WTC11 (cell line): ENCODE data around the gene CDK6. TPM values are rescaled to one million over a fixed set of nuclear protein-coding genes. Genes with fewer than 3 reads are reported as not detected.

Experiments
- ATAC-seq: fragments of 200-7000 bp; cut with Tn5 transposase; 2 replicates; pipeline ENCODE4 v1.10.0; 2021; ENCODE audit warnings: mild to moderate bottlenecking, moderate library complexity
- CTCF ChIA-PET: fragments of 300-600 bp; sonication (Branson Sonifier 250); formaldehyde crosslinking; loops from one replicate; lab custom pipeline; 2021; ENCODE audit warnings: antibody characterized with exemption; lab: Charles Lee
- POLR2A ChIA-PET: fragments of 350-600 bp; sonication (Branson Sonifier 250); formaldehyde crosslinking; loops from one replicate; lab custom pipeline; 2021; ENCODE audit warnings: antibody characterized with exemption; lab: Charles Lee
- DNase-seq: peaks from one replicate; pipeline ENCODE4 v3.0.0; 2021; ENCODE audit warnings: low spot score
- H3K27ac Mint-ChIP-seq: 2 replicates; pipeline ENCODE4 v1.8.0; 2021; ENCODE audit warnings: mixed read lengths
- H3K27me3 Mint-ChIP-seq: 2 replicates; pipeline ENCODE4 v1.8.0; 2021; ENCODE audit warnings: low read depth, mild to moderate bottlenecking, moderate library complexity, mixed read lengths
- H3K36me3 Mint-ChIP-seq: 2 replicates; pipeline ENCODE4 v1.8.0; 2021; ENCODE audit warnings: mixed read lengths
- H3K4me1 Mint-ChIP-seq: 2 replicates; pipeline ENCODE4 v1.8.0; 2022; ENCODE audit warnings: mixed read lengths
- H3K4me3 Mint-ChIP-seq: 2 replicates; pipeline ENCODE4 v1.8.0; 2021; ENCODE audit warnings: mild to moderate bottlenecking, moderate library complexity, mixed read lengths
- H3K9me3 Mint-ChIP-seq: 2 replicates; pipeline ENCODE4 v1.8.0; 2021; ENCODE audit warnings: mixed read lengths
- AFF4 ChIP-seq: sonication (generic); formaldehyde crosslinking; IDR thresholded peaks from 2 replicates; pipeline ENCODE4 v1.8.1; 2023; ENCODE audit warnings: mild to moderate bottlenecking, missing genetic modification reagents, borderline replicate concordance
- ATF2 ChIP-seq: sonication (generic); formaldehyde crosslinking; IDR thresholded peaks from 2 replicates; pipeline ENCODE4 v1.8.1; 2022; ENCODE audit warnings: low read depth, missing genetic modification reagents, borderline replicate concordance
- ATF6 ChIP-seq: sonication (generic); formaldehyde crosslinking; IDR thresholded peaks from 2 replicates; pipeline ENCODE4 v1.8.1; 2023; ENCODE audit warnings: mild to moderate bottlenecking, missing genetic modification reagents
- EMX1 ChIP-seq: fragments of 250-450 bp; sonication (Bioruptor Pico); IDR thresholded peaks from 2 replicates; pipeline ENCODE4 v1.8.0; 2021; ENCODE audit warnings: mild to moderate bottlenecking
- FOXP4 ChIP-seq: sonication (generic); formaldehyde crosslinking; IDR thresholded peaks from 2 replicates; pipeline ENCODE4 v1.8.0; 2022; ENCODE audit warnings: mild to moderate bottlenecking, missing genetic modification reagents
- GABPB1 ChIP-seq: sonication (generic); formaldehyde crosslinking; IDR thresholded peaks from 2 replicates; pipeline ENCODE4 v1.8.1; 2023; ENCODE audit warnings: mild to moderate bottlenecking, missing genetic modification reagents
- KAT7 ChIP-seq: sonication (generic); formaldehyde crosslinking; IDR thresholded peaks from 2 replicates; pipeline ENCODE4 v1.8.1; 2023; ENCODE audit warnings: missing genetic modification reagents, mild to moderate bottlenecking, borderline replicate concordance
- SMAD4 ChIP-seq: sonication (generic); formaldehyde crosslinking; IDR thresholded peaks from 2 replicates; pipeline ENCODE4 v1.8.0; 2022; ENCODE audit warnings: mild to moderate bottlenecking, missing genetic modification reagents
- SOX15 ChIP-seq: fragments of 250-450 bp; sonication (Bioruptor Pico); IDR thresholded peaks from 2 replicates; pipeline ENCODE4 v1.9.0; 2021; ENCODE audit warnings: mild to moderate bottlenecking
- USF1 ChIP-seq: sonication (generic); formaldehyde crosslinking; IDR thresholded peaks from 2 replicates; pipeline ENCODE4 v1.8.0; 2022; ENCODE audit warnings: mild to moderate bottlenecking, missing genetic modification reagents
- USF2 ChIP-seq: sonication (generic); formaldehyde crosslinking; IDR thresholded peaks from 2 replicates; pipeline ENCODE4 v1.8.1; 2023; ENCODE audit warnings: mild to moderate bottlenecking, missing genetic modification reagents, moderate library complexity
- ZBTB21 ChIP-seq: sonication (generic); formaldehyde crosslinking; IDR thresholded peaks from 2 replicates; pipeline ENCODE4 v1.8.1; 2023; ENCODE audit warnings: mild to moderate bottlenecking, missing genetic modification reagents, borderline replicate concordance
- ZNF219 ChIP-seq: sonication (generic); formaldehyde crosslinking; IDR thresholded peaks from 2 replicates; pipeline ENCODE4 v1.8.0; 2023; ENCODE audit warnings: missing genetic modification reagents, mild to moderate bottlenecking, borderline replicate concordance
- ZNF232 ChIP-seq: sonication (generic); formaldehyde crosslinking; IDR thresholded peaks from 2 replicates; pipeline ENCODE4 v1.8.0; 2022; ENCODE audit warnings: mild to moderate bottlenecking, missing genetic modification reagents
- ZNF416 ChIP-seq: fragments of 250-450 bp; sonication (Bioruptor Pico); IDR thresholded peaks from 2 replicates; pipeline ENCODE4 v1.9.0; 2021; ENCODE audit warnings: mild to moderate bottlenecking, inconsistent platforms
- ZNF423 ChIP-seq: fragments of 250-450 bp; sonication (Bioruptor Pico); IDR thresholded peaks from 2 replicates; pipeline ENCODE4 v2.1.2; 2022; ENCODE audit warnings: mild to moderate bottlenecking, moderate library complexity
- ZNF425 ChIP-seq: fragments of 250-450 bp; sonication (Bioruptor Pico); conservative IDR thresholded peaks from 2 replicates; pipeline ENCODE4 v1.9.0; 2021; ENCODE audit warnings: mild to moderate bottlenecking
- ZNF671 ChIP-seq: fragments of 250-450 bp; sonication (Bioruptor Pico); IDR thresholded peaks from 2 replicates; pipeline ENCODE4 v1.8.0; 2021; ENCODE audit warnings: mild to moderate bottlenecking
- ZSCAN18 ChIP-seq: fragments of 250-450 bp; sonication (Bioruptor Pico); IDR thresholded peaks from 2 replicates; pipeline ENCODE4 v2.1.2; 2022; ENCODE audit warnings: mild to moderate bottlenecking, moderate library complexity
- total RNA-seq: library from RNA; stranded (reverse); gene quantifications from 3 replicates; pipeline ENCODE4 v1.2.3, GENCODE V29; 2021

Gene CDK6
- total RNA-seq, 1 experiment from 2014 or later: 47.2 TPM

- ChIA-PET CTCF (no interaction called here), POLR2A (no interaction called here)
- H3K36me3 Mint-ChIP-seq: peaks cover 7% of the 10 kb centered on the region
- no peaks in the 10 kb centered on the region for H3K27me3 Mint-ChIP-seq
- DNase-seq (no peak), ATAC-seq (no peak)
- H3K27ac Mint-ChIP-seq: peak overlapping the region; percentile 14; the same call in 1 of the 2 replicates
- peaks cover 34% of the 10 kb centered on the region for H3K4me1 Mint-ChIP-seq
- peaks cover 8% of the 10 kb centered on the region for H3K9me3 Mint-ChIP-seq
- H3K4me3 Mint-ChIP-seq: no peak overlapping the region
- TF ChIP-seq AFF4: no peak
- TF ChIP-seq USF1 (CRISPR knock-in tag): no peak
- TF ChIP-seq ZNF232: no peak
- no peak for TF ChIP-seq ZNF219 (CRISPR knock-in tag)
Measured at GRCh38 chr7:92699966-92700514, 136.3 kb downstream of the CDK6 start.

GRCh38 chr7:92699560-92699959, 136.8 kb downstream of the CDK6 start:
- POLR2A ChIA-PET: no interaction called here
- no peak for TF ChIP-seq SOX15 (CRISPR knock-in tag)
- TF ChIP-seq ATF2 (CRISPR knock-in tag): no peak
- no peak for TF ChIP-seq USF2 (CRISPR knock-in tag)
- no peak for TF ChIP-seq ZSCAN18
- no peak for TF ChIP-seq EMX1 (CRISPR knock-in tag)
- TF ChIP-seq GABPB1 (CRISPR knock-in tag): no peak
- TF ChIP-seq ZNF671: no peak
- no peak for TF ChIP-seq ZNF423 (CRISPR knock-in tag)
- no peak for TF ChIP-seq FOXP4 (CRISPR knock-in tag)
- TF ChIP-seq SMAD4 (CRISPR knock-in tag): no peak
- TF ChIP-seq ZNF219 (CRISPR knock-in tag): no peak
- no peak for TF ChIP-seq ZNF416
- no peak for TF ChIP-seq ZBTB21
- TF ChIP-seq ZNF425: no peak
- no peak for TF ChIP-seq KAT7
- no peak for TF ChIP-seq ATF6
- TF ChIP-seq, all 79 proteins: peak for 0
- Mint-ChIP-seq H3K36me3 (0 out of 2 replicates have a peak, but pooled peaks cover 3% of the 10 kb centered on the region), H3K27ac (no peak overlapping the region), H3K4me3 (no peak overlapping the region), H3K4me1 (peaks cover 38% of the 10 kb centered on the region), H3K9me3 (peaks cover 3% of the 10 kb centered on the region; the same call in 1 of the 2 replicates), H3K27me3 (no peaks in the 10 kb centered on the region)
- DNase-seq: no peak
- CTCF ChIA-PET: interaction anchor here (1.0 kb wide), 1 partner anchor 90 kb away, joined by 3 read pairs; no protein-coding TSS in a partner anchor
- ATAC-seq: no peak
